Activated CD8-positive, alpha-beta memory T cell treated with anti-CD3 and anti-CD28 coated beads, Interleukin-2, amount 50 U/mL, for 4 hours (primary cell): ENCODE measurements around the gene PIP4K2B.
A peak's percentile ranks its signal among the peaks of the same experiment; 100 is the strongest.
"Not testable (repeated sequence)": the region's sequence is repeated elsewhere in the genome, so short reads cannot be mapped to it uniquely, and the experiment has no call there.

Experiments
- DNase-seq: peaks from one replicate; pipeline ENCODE4 v3.0.0-alpha.2; 2020

Gene PIP4K2B

GRCh38 chr17:38728290-38728831 is 71.0 kb downstream of the PIP4K2B start:
- DNase-seq: peak; percentile 67

GRCh38 chr17:38727736-38728135 is 71.6 kb downstream of the PIP4K2B start:
- peak; percentile 75 for DNase-seq

- not testable (repeated sequence) for DNase-seq
These were observed 73.2 kb downstream of the PIP4K2B start for GRCh38 chr17:38726145-38726544.

- DNase-seq: no peak
These were observed 74.3 kb downstream of the PIP4K2B start for GRCh38 chr17:38725066-38725465.

- no peak for DNase-seq
These were observed 74.9 kb downstream of the PIP4K2B start for GRCh38 chr17:38724337-38724988.

- DNase-seq: no peak
These were observed 77.6 kb downstream of the PIP4K2B start for GRCh38 chr17:38721802-38722201.

- DNase-seq: no peak
These were observed 78.4 kb downstream of the PIP4K2B start for GRCh38 chr17:38720941-38721340.

- DNase-seq: no peak
These were observed 79.3 kb downstream of the PIP4K2B start for GRCh38 chr17:38719943-38720641.

- no peak for DNase-seq
These were observed 79.9 kb downstream of the PIP4K2B start for GRCh38 chr17:38719289-38719942.

- DNase-seq: no peak
These were observed 82.1 kb downstream of the PIP4K2B start for GRCh38 chr17:38717139-38717745.

- DNase-seq: no peak
These were observed 82.9 kb downstream of the PIP4K2B start for GRCh38 chr17:38716368-38717005.
